Kidney epithelial cell (primary cell): ENCODE measurements around the gene SSBP2. TPM values are rescaled to one million over a fixed set of nuclear protein-coding genes. Genes with fewer than 3 reads are reported as not detected.

Experiments
- DNase-seq: peaks from one replicate; pipeline ENCODE4 v3.0.0-alpha.2; 2010; ENCODE audit warnings: low read depth
- H3K27me3 ChIP-seq: 2 replicates; pipeline ENCODE4 v1.6.0; 2011; ENCODE audit warnings: low read length; ENCODE audit not compliant: control insufficient read depth, insufficient read depth
- H3K36me3 ChIP-seq: 2 replicates; pipeline ENCODE4 v1.5.1; 2011; ENCODE audit warnings: low read length; ENCODE audit not compliant: control insufficient read depth, insufficient read depth
- H3K4me3 ChIP-seq: 2 replicates; pipeline ENCODE4 v1.5.1; 2011; ENCODE audit warnings: low read depth, mild to moderate bottlenecking, control low read depth, low read length
- CTCF ChIP-seq: IDR thresholded peaks from 2 replicates; pipeline ENCODE4 v1.5.1; 2011; ENCODE audit warnings: mild to moderate bottlenecking, moderate library complexity, low read length, control low read depth, inconsistent platforms; ENCODE audit not compliant: insufficient read depth, poor library complexity, severe bottlenecking
- total RNA-seq: library from RNA; depleted of rRNA; stranded (reverse); fragments of >200 nt; gene quantifications from 2 replicates; pipeline ENCODE4 v1.2.3, GENCODE V29; 2015

Gene SSBP2
- total RNA-seq, 1 donor from 2014 or later, result 5.3 TPM

- no peak for DNase-seq
- H3K27me3 ChIP-seq, result no peaks in the 10 kb centered on the region
- TF ChIP-seq CTCF, result no peak
- no peaks in the 10 kb centered on the region for H3K36me3 ChIP-seq
- H3K4me3 ChIP-seq, result no peak overlapping the region
These were observed 206.4 kb downstream of the SSBP2 start for GRCh38 chr5:81544351-81545018.

GRCh38 chr5:81542242-81542641, 208.7 kb downstream of the SSBP2 start:
- no peaks in the 10 kb centered on the region for H3K36me3 ChIP-seq
- H3K27me3 ChIP-seq, result no peaks in the 10 kb centered on the region
- DNase-seq, result no peak
- no peak overlapping the region for H3K4me3 ChIP-seq
- no peak for TF ChIP-seq CTCF

- Histone ChIP-seq H3K36me3 (no peaks in the 10 kb centered on the region), H3K27me3 (no peaks in the 10 kb centered on the region), H3K4me3 (no peak overlapping the region)
- no peak for DNase-seq
- no peak for TF ChIP-seq CTCF
These were observed 212.9 kb downstream of the SSBP2 start for GRCh38 chr5:81537905-81538547.

GRCh38 chr5:81534441-81534840, 216.5 kb downstream of the SSBP2 start:
- Histone ChIP-seq H3K27me3 (no peaks in the 10 kb centered on the region), H3K4me3 (no peak overlapping the region), H3K36me3 (no peaks in the 10 kb centered on the region)
- TF ChIP-seq CTCF, result no peak
- DNase-seq, result no peak

- no peak for DNase-seq
- Histone ChIP-seq H3K4me3 (no peak overlapping the region), H3K27me3 (no peaks in the 10 kb centered on the region), H3K36me3 (no peaks in the 10 kb centered on the region)
- no peak for TF ChIP-seq CTCF
These were observed 217.1 kb downstream of the SSBP2 start for GRCh38 chr5:81533629-81534405.
